OCI-LY7 (cell line): ENCODE data around the gene FAHD2A.

Experiments used
- CTCF ChIP-seq: fragments of 200-600 bp; sonication (generic); conservative IDR thresholded peaks from 2 replicates; pipeline ENCODE4 v1.5.1; 2014; ENCODE audit warnings: mild to moderate bottlenecking, antibody characterized with exemption, low read length, moderate library complexity, mixed read lengths
- EZH2phosphoT487 ChIP-seq: fragments of 200-600 bp; sonication (generic); IDR thresholded peaks from 2 replicates; pipeline ENCODE4 v1.6.1; 2018; ENCODE audit warnings: low read depth, borderline replicate concordance, mild to moderate bottlenecking, mixed run types, antibody characterized with exemption, low read length, moderate library complexity, mixed read lengths

- TF ChIP-seq CTCF, result no peak
- TF ChIP-seq EZH2phosphoT487, result no peak
These were observed 48.0 kb upstream of the FAHD2A start for GRCh38 chr2:95354469-95354901.
